Measurements from ENCODE around the gene LIME1.
A peak's percentile ranks its signal among the peaks of the same experiment; 100 is the strongest.
"Not testable (repeated sequence)": the region's sequence is repeated elsewhere in the genome, so short reads cannot be mapped to it uniquely, and the experiment has no call there.

Gene LIME1

GRCh38 chr20:63708301-63709148 is 27.9 kb upstream of the LIME1 start:
- TF ChIP-seq, protein P1, sequence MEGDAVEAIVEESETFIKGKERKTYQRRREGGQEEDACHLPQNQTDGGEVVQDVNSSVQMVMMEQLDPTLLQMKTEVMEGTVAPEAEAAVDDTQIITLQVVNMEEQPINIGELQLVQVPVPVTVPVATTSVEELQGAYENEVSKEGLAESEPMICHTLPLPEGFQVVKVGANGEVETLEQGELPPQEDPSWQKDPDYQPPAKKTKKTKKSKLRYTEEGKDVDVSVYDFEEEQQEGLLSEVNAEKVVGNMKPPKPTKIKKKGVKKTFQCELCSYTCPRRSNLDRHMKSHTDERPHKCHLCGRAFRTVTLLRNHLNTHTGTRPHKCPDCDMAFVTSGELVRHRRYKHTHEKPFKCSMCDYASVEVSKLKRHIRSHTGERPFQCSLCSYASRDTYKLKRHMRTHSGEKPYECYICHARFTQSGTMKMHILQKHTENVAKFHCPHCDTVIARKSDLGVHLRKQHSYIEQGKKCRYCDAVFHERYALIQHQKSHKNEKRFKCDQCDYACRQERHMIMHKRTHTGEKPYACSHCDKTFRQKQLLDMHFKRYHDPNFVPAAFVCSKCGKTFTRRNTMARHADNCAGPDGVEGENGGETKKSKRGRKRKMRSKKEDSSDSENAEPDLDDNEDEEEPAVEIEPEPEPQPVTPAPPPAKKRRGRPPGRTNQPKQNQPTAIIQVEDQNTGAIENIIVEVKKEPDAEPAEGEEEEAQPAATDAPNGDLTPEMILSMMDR (IDR thresholded peaks at IDR 0.05; ENCODE audit: borderline replicate concordance, control extremely low read depth, extremely low read depth, insufficient read depth, missing control alignments): no peak
- peak; percentile 36 for DNase-seq (ENCODE audit: low spot score)
- in situ Hi-C loops (cut with MboI; ENCODE audit: low sequenced_read_pairs, unreplicated experiment): loop anchor here (10.0 kb wide), 1 partner anchor 146 kb away; no protein-coding TSS in a partner anchor

DNA sequence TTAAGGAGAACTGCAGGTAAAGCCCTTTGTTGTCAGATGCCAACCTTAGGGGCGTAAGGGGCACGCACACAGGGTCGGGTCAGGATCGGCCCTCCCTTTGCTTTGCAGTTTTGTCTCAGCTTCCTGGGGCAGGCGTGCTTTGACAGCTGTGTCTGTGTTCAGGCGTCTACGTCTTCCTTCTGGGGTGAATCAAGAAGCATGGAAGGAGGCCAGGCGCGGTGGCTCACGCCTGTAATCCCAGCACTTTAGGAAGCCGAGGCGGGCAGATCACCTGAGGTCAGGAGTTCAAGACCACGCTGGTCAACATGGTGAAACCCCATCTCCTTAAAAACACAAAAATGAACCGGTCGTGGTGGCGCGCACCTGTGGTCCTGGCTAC is 27.3 kb upstream of the LIME1 start:
- DNase-seq (ENCODE audit: low spot score): no peak
- in situ Hi-C loops (cut with MboI; ENCODE audit: low sequenced_read_pairs, unreplicated experiment): loop anchor here (10.0 kb wide), 1 partner anchor 146 kb away; no protein-coding TSS in a partner anchor
- TF ChIP-seq, protein P1 (IDR thresholded peaks at IDR 0.05; ENCODE audit: borderline replicate concordance, control extremely low read depth, extremely low read depth, insufficient read depth, missing control alignments): no peak

DNA sequence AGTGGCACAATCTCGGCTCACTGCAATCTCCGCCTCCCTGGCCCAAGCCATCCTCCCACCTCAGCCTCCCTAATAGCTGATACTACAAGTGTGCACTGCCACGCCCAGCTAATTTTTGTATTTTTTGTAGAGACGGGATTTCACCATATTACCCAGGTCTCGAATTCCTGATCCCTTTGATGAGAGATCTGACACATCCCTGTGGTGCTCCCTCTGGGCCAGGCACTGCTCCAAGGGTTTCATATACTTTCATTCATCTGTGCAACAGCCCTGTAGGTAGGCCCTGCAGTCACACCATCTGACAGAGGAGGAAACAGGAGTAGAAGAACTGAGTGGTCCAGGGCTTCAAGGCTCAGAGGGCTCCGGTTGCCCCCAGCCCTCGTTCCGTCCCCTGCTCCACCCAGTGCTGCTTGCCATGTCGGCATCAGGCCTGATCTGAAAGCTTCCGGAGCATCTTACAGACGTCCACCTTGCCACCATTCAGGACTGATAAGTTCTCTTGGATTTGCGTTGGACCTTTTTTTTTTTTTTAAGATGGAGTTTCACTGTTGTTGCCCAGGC is 25.3 kb upstream of the LIME1 start:
- in situ Hi-C loops (cut with MboI; ENCODE audit: low sequenced_read_pairs, unreplicated experiment): no loop called here
- DNase-seq (ENCODE audit: low spot score): no peak
- TF ChIP-seq, protein P1 (IDR thresholded peaks at IDR 0.05; ENCODE audit: borderline replicate concordance, control extremely low read depth, extremely low read depth, insufficient read depth, missing control alignments): no peak

- no peak for DNase-seq (ENCODE audit: low spot score)
- in situ Hi-C loops (cut with MboI; ENCODE audit: low sequenced_read_pairs, unreplicated experiment): no loop called here
- TF ChIP-seq, protein P1 (IDR thresholded peaks at IDR 0.05; ENCODE audit: borderline replicate concordance, control extremely low read depth, extremely low read depth, insufficient read depth, missing control alignments): no peak
These were observed 24.3 kb upstream of the LIME1 start for GRCh38 chr20:63712191-63712590.

- DNase-seq (ENCODE audit: low spot score): no peak
- TF ChIP-seq, protein P1 (IDR thresholded peaks at IDR 0.05; ENCODE audit: borderline replicate concordance, control extremely low read depth, extremely low read depth, insufficient read depth, missing control alignments): no peak
- in situ Hi-C loops (cut with MboI; ENCODE audit: low sequenced_read_pairs, unreplicated experiment): no loop called here
These were observed 21.6 kb upstream of the LIME1 start for GRCh38 chr20:63714858-63715257.

- DNase-seq (ENCODE audit: low spot score): no peak
- in situ Hi-C loops (cut with MboI; ENCODE audit: low sequenced_read_pairs, unreplicated experiment): no loop called here
- TF ChIP-seq, protein P1 (IDR thresholded peaks at IDR 0.05; ENCODE audit: borderline replicate concordance, control extremely low read depth, extremely low read depth, insufficient read depth, missing control alignments): no peak
These were observed 17.5 kb upstream of the LIME1 start for GRCh38 chr20:63718996-63719395.

GRCh38 chr20:63722967-63723622 is 13.4 kb upstream of the LIME1 start:
- DNase-seq (ENCODE audit: low spot score); in situ Hi-C loops (cut with MboI; ENCODE audit: low sequenced_read_pairs, unreplicated experiment): not testable (repeated sequence)

GRCh38 chr20:63730189-63730733 is 6.2 kb upstream of the LIME1 start:
- in situ Hi-C loops (cut with MboI; ENCODE audit: low sequenced_read_pairs, unreplicated experiment); DNase-seq (ENCODE audit: low spot score): not testable (repeated sequence)

All from GM13976 (cell line).